ENCODE measurements around the gene VRTN. TPM values are rescaled to one million over a fixed set of nuclear protein-coding genes. Genes with fewer than 3 reads are reported as not detected.
"Not testable (repeated sequence)": the region's sequence is repeated elsewhere in the genome, so short reads cannot be mapped to it uniquely, and the experiment has no call there.

Gene VRTN
- total and polyA plus RNA-seq, 2 of the 8 experiments (the other 6 are each of a cell fraction or from before 2014, with no cell fraction given), result 133 to 148 TPM

DNA sequence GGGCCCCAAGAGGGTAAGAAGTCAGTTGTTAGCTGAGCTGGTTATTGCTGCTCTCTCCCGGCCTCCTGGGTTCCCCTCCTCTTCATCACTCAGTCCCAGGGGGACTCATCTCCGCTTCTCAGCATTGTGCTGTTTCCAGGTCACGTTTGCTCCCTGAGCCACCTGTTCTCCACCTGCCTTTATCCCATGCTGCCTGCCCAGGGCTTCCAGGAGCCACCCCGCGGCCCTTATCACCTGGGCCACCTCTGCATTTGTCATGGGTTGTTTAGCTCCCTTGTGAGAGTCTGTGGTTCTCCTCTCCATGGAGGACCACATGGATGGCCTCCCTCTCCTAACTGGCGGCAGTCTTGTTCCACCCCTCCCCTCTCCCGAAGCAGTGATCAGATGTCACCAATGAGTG is 41.7 kb downstream of the VRTN start (continued):
- TF ChIP-seq CTCF (IDR thresholded peaks at IDR 0.05; ENCODE audit: control extremely low read depth in 1 of 3, insufficient read depth in 1 of 3, low read depth in 1 of 3, low read length in 3 of 3) (no peak), SP1 (IDR thresholded peaks at IDR 0.05; ENCODE audit: low read depth, low read length) (no peak), CBX5 (IDR thresholded peaks at IDR 0.05; ENCODE audit: low read depth, low read length) (no peak), SIX5 (IDR thresholded peaks at IDR 0.05; ENCODE audit: low read depth, low read length) (no peak), ATF3 (IDR thresholded peaks at IDR 0.05; ENCODE audit: insufficient read depth, low read depth, low read length) (no peak)

DNA sequence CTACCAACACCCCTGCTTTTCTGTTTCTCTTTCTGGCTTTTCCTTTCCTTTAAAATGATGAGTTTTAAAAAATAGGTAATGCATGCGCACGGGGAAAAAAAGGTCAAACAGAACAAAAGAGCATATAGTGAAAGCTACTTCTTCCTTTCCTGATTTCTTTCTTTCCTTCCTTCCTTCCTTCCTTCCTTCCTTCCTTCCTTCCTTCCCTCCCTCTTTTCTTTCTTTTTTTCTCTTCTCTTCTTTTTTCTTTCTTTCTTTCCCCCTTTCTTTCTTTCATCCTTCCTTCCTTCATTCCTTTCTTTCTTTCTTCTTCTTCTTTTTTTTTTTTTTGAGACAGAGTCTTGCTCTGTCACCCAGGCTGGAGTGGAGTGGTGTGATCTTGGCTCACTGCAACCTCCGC is 42.2 kb downstream of the VRTN start:
- not testable (repeated sequence) for H3K4me3 ChIP-seq (ENCODE audit: extremely low read depth in 1 of 4, insufficient read depth in 2 of 4, low read depth in 3 of 4, low read length in 4 of 4); H3K23ac ChIP-seq (ENCODE audit: insufficient read length); H2BK15ac ChIP-seq (ENCODE audit: low read length); FAIRE-seq; H3K4ac ChIP-seq (replicated peaks; ENCODE audit: insufficient read length, low read depth, low read length); H3K4me2 ChIP-seq (ENCODE audit: insufficient read depth in 1 of 2, low read depth in 2 of 2, low read length in 2 of 2); DNase-seq (ENCODE audit: low read depth in 1 of 2, low spot score in 2 of 2); H2BK20ac ChIP-seq (ENCODE audit: low read length); H3K18ac ChIP-seq (ENCODE audit: extremely low read depth, low read length); H3K27ac ChIP-seq (ENCODE audit: low read depth, low read length); H3K14ac ChIP-seq (ENCODE audit: insufficient read length); H2AFZ ChIP-seq (ENCODE audit: low read length); H2AK5ac ChIP-seq (ENCODE audit: low read depth, low read length); H3K23me2 ChIP-seq (ENCODE audit: low read depth, low read length); H4K91ac ChIP-seq (replicated peaks; ENCODE audit: insufficient read length, low read length); H3K9me3 ChIP-seq (ENCODE audit: insufficient read depth in 2 of 2, low read depth in 1 of 2, low read length in 1 of 2); H3K4me1 ChIP-seq (replicated peaks in 1 of 4; ENCODE audit: control insufficient read depth in 3 of 4, insufficient read depth in 4 of 4, low read length in 3 of 4); H3K36me3 ChIP-seq (ENCODE audit: control insufficient read depth in 2 of 4, insufficient read depth in 4 of 4, low read length in 3 of 4); H3K9ac ChIP-seq (replicated peaks in 1 of 4; ENCODE audit: extremely low read depth in 1 of 4, low read depth in 3 of 4, low read length in 3 of 4); H3K27me3 ChIP-seq (replicated peaks in 1 of 4; ENCODE audit: control insufficient read depth in 3 of 4, extremely low read depth in 1 of 4, insufficient read depth in 3 of 4, low read length in 3 of 4); H4K8ac ChIP-seq (ENCODE audit: extremely low read depth, insufficient read depth, low read length); H2BK5ac ChIP-seq (ENCODE audit: low read depth, low read length); H3K79me2 ChIP-seq (ENCODE audit: control insufficient read depth in 1 of 2, insufficient read depth in 2 of 2, low read length in 2 of 2); H4K5ac ChIP-seq (ENCODE audit: insufficient read length, low read depth, low read length); H3K79me1 ChIP-seq (ENCODE audit: low read depth, low read length); H3K56ac ChIP-seq (replicated peaks; ENCODE audit: insufficient read length, low read depth, low read length); H4K20me1 ChIP-seq (replicated peaks in 1 of 2; ENCODE audit: control insufficient read depth in 1 of 2, insufficient read depth in 2 of 2, low read length in 2 of 2); H2BK120ac ChIP-seq (replicated peaks; ENCODE audit: low read depth, low read length); H2BK12ac ChIP-seq (ENCODE audit: low read depth, low read length)
- 96% methylated on average over 2 of the region's 3 CpGs; no CpG with 5 or more reads in 1 of the 2 experiments for WGBS, 2 experiments (ENCODE audit: extremely low coverage in 1 of 2, insufficient coverage in 1 of 2, insufficient read length in 1 of 2, insufficient replicate concordance in 2 of 2, low coverage in 1 of 2, low lambda C conversion rate in 2 of 2, missing lambda C conversion rate in 1 of 2)
- ChIA-PET CTCF (ENCODE audit: partially characterized antibody) (interaction anchor here (1.0 to 3.5 kb wide), 3 partner anchors 8 to 24 kb away, joined by 4 to 19 read pairs (median 4); no protein-coding TSS in a partner anchor), POLR2A (ENCODE audit: partially characterized antibody) (interaction anchor here (0.9 kb wide), 1 partner anchor 10 kb away, joined by 3 read pairs; no protein-coding TSS in a partner anchor)
